Cardiac fibroblast (primary cell): Measurements from ENCODE around the gene ULBP3.

Source experiments
- DNase-seq, 2 donors: peaks; one replicate each; pipeline versions ENCODE4 v3.0.0 to v3.0.0-alpha.2; 2010; ENCODE audit warnings: low read depth in 2 of 2
- H3K4me3 ChIP-seq, 2 donors: replicated peaks in 1 of 2; 1 replicate in 1 of 2; 2 replicates in 1 of 2; pipeline ENCODE4 v1.5.1; 2011; ENCODE audit warnings: low read depth in 2 of 2, low read length in 2 of 2, mild to moderate bottlenecking in 2 of 2, moderate library complexity in 1 of 2
- CTCF ChIP-seq: IDR thresholded peaks from one replicate; pipeline ENCODE4 v1.5.1; 2011; ENCODE audit warnings: low read depth, mild to moderate bottlenecking, low read length, inconsistent platforms

Gene ULBP3

DNA sequence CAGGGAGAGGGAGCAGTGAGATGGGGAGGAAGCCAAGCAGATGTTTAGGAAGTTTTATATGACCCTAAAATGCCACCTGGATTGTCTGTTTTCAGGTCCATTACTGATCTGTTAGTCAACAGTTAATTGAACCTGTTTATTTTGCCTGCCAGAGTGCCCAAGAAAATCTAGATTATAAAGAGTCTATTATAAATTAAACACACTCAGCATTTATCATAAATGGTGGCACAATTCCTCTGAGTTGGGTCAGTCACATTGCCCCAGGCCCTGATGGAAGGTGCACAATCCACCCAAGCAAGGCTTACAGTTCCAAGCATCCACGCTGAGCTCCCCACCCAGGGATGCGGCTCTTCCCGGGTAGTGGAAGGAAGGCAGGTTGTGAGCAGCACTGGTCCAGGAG lies 21.4 kb upstream of the ULBP3 start:
- no peak for DNase-seq
- H3K4me3 ChIP-seq = no peak overlapping the region
- TF ChIP-seq CTCF = no peak

DNA sequence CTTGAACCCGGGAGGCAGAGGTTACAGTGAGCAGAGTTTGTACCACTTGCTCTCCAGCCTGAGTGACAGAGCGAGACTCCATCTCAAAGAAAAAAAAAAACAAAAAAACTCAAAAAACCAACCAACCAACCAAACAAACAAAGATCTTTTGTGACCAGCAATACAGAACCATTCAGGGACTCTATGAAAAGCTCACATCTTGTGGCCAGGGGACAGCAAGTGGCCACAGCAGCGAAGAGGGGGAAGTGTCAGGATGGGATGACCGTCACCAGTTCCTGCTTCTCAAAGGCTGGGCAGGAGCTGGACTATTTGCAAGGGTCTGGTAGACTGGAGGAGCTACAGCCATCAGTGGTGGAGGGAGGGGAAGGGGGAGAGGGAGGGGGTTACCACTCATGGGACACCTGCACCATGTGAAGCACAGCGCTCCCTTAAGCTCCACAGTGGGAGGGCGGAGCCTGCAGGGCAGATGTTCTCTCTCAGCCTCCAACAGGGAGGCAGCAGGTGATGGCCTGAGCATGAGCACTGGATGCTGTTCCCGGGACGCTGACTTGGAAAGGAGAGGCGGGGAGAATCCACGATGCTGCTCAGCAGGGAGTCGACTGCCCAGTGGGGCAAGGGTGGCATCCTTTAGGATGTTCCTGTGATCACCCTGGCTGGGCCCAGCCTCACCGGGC lies 19.7 kb upstream of the ULBP3 start:
- TF ChIP-seq CTCF = no peak
- DNase-seq = no peak

GRCh38 chr6:150087336-150087735 lies 18.4 kb upstream of the ULBP3 start:
- H3K4me3 ChIP-seq = no peak overlapping the region
- no peak for DNase-seq
- no peak for TF ChIP-seq CTCF

More for the DNA sequence above, 19.7 kb upstream of the ULBP3 start:
- H3K4me3 ChIP-seq = no peak overlapping the region

DNA sequence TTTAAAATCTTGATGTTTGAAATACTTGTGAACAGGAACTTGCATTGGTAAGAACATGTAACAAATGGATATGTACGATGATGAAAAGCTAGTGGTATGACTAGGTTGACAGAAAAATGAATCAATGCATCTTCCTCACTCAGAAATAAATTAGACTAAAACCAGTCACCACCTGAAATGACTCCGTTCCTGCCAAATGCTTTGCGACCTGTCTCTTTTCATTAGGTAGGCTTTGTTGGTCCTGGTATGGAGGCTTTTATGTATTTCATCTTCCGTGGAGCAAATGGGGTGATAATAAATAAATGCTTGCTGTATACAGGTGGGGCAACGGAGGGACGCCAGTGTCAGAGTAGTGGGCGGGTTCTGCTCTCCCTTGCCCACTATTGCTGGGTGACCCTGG lies 17.1 kb upstream of the ULBP3 start:
- no peak overlapping the region for H3K4me3 ChIP-seq
- no peak for DNase-seq
- TF ChIP-seq CTCF = no peak

DNA sequence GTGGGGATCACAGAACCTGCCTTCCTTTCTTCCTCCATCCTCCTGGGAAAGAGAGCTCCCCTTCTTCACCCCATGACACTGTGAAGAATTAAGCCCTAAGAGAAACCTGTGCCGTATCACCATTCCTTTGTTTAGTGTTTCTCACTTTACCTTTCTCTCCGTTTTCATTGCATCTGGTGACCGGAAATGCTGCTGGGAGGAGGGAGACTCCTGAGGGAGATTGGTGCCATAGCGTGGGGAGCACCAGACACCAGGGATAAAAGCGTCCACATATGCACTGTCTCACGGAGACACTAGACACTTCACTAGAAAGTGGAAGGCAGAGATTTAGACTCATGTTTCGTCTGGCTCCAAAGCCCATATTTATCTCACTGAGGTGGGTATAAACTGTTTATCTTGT lies 15.5 kb upstream of the ULBP3 start:
- no peak for DNase-seq
- H3K4me3 ChIP-seq = no peak overlapping the region
- TF ChIP-seq CTCF = no peak

GRCh38 chr6:150083839-150084238 lies 14.9 kb upstream of the ULBP3 start:
- no peak for TF ChIP-seq CTCF
- H3K4me3 ChIP-seq = no peak overlapping the region
- DNase-seq = no peak

- DNase-seq = no peak
- H3K4me3 ChIP-seq = no peak overlapping the region
- TF ChIP-seq CTCF = no peak
These were observed 12.8 kb upstream of the ULBP3 start for GRCh38 chr6:150081702-150082101.
